Measurements from ENCODE around the gene GGA1. TPM values are rescaled to one million over a fixed set of nuclear protein-coding genes. Genes with fewer than 3 reads are reported as not detected.

The GGA1 gene
- total RNA-seq, 4 donors from 2014 or later, result 46.2 to 90.5 (median 60.4) TPM

- peaks cover 7 to 23% of the 10 kb centered on the region in 2 donors for H3K4me1 ChIP-seq
- 85 to 87% methylated on average over 7 to 13 of the region's 24 CpGs for WGBS, 2 donors
- H3K4me3 ChIP-seq (replicated peaks in 1 of 3), result no peak overlapping the region
- H3K27ac ChIP-seq, result no peak overlapping the region
- H3K27me3 ChIP-seq, result no peaks in the 10 kb centered on the region
- intact Hi-C loops (cut with DNase I), result loop anchor here (5.0 to 10.0 kb wide), 2 partner anchors 46 to 154 kb away; partner anchors contain the start of gene NOL12
- TF ChIP-seq POLR2A (IDR thresholded peaks at IDR 0.05) (no peak), CTCF (IDR thresholded peaks at IDR 0.05) (no peak)
- no peak for DNase-seq
- no peaks in the 10 kb centered on the region for H3K36me3 ChIP-seq
- H3K9me3 ChIP-seq, result no peaks in the 10 kb centered on the region
Measured at GRCh38 chr22:37640591-37641560, 32.2 kb downstream of the GGA1 start.

- intact Hi-C loops (cut with DNase I), result loop anchor here (5.0 to 10.0 kb wide), 2 partner anchors 46 to 153 kb away; partner anchors contain the start of gene NOL12
- H3K4me1 ChIP-seq, result peaks cover 7 to 23% of the 10 kb centered on the region in 2 donors
Measured at GRCh38 chr22:37641561-37641949, 32.9 kb downstream of the GGA1 start.

GRCh38 chr22:37643225-37643847 lies 34.7 kb downstream of the GGA1 start:
- Histone ChIP-seq H3K9me3 (no peaks in the 10 kb centered on the region), H3K27ac (no peak overlapping the region), H3K36me3 (no peaks in the 10 kb centered on the region), H3K4me3 (replicated peaks in 1 of 3) (no peak overlapping the region), H3K27me3 (no peaks in the 10 kb centered on the region), H3K4me1 (peaks cover 7 to 23% of the 10 kb centered on the region in 2 donors)
- WGBS, 2 donors, result 50 to 52% methylated on average over 5 to 8 of the region's 9 CpGs
- no peak for TF ChIP-seq POLR2A (IDR thresholded peaks at IDR 0.05)
- peak; percentile 78 to 96 (median 87) for TF ChIP-seq CTCF (IDR thresholded peaks at IDR 0.05)
- intact Hi-C loops (cut with DNase I), result loop anchor here (5.0 to 10.0 kb wide), 2 partner anchors 44 to 151 kb away; partner anchors contain the start of gene NOL12
- peak; percentile 84 to 87 for DNase-seq

More at GRCh38 chr22:37641561-37641949, 32.9 kb downstream of the GGA1 start:
- WGBS, 2 donors, result 96 to 98% methylated on average over 5 of the region's 5 CpGs
- Histone ChIP-seq H3K27ac (no peak overlapping the region), H3K9me3 (no peaks in the 10 kb centered on the region), H3K4me3 (replicated peaks in 1 of 3) (no peak overlapping the region), H3K27me3 (no peaks in the 10 kb centered on the region), H3K36me3 (no peaks in the 10 kb centered on the region)
- TF ChIP-seq CTCF (IDR thresholded peaks at IDR 0.05) (no peak), POLR2A (IDR thresholded peaks at IDR 0.05) (no peak)
- no peak for DNase-seq

- 95 to 97% methylated on average over 5 to 8 of the region's 9 CpGs for WGBS, 2 donors
- Histone ChIP-seq H3K27ac (no peak overlapping the region), H3K4me1 (peaks cover 0 to 3% of the 10 kb centered on the region in 2 donors), H3K27me3 (no peaks in the 10 kb centered on the region), H3K9me3 (no peaks in the 10 kb centered on the region), H3K4me3 (replicated peaks in 1 of 3) (no peak overlapping the region), H3K36me3 (no peaks in the 10 kb centered on the region)
- DNase-seq, result no peak
- intact Hi-C loops (cut with DNase I), result loop anchor here (10.0 kb wide), 1 partner anchor 147 kb away; no protein-coding TSS in a partner anchor
- TF ChIP-seq CTCF (IDR thresholded peaks at IDR 0.05) (no peak), POLR2A (IDR thresholded peaks at IDR 0.05) (no peak)
Measured at GRCh38 chr22:37647317-37647716, 38.7 kb downstream of the GGA1 start.

All from thyroid gland (tissue), 4 donors.